ENCODE data around the gene ILDR2.

DNA sequence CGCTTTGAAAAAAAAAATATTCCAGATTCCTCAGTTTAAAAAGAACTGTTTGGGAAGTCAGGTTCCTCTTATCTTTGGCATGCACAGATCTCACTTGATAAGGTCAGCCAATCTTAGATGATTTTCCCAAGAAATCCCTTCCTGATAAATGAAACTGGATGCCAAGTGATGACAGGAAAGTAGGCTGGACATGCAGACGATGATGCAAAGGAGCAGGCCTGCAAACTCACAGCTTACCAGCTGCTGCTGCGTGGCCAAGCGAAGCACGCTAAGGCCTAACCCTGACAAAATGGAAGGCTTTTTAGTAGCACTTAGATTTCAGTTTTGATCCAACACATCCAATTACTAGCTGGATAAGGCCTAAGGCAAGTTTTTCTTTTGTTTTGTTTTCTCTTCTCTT is 109.4 kb downstream of the ILDR2 start:
- TF ChIP-seq CTCF (IDR thresholded peaks at IDR 0.05) (no peak), POLR2A (IDR thresholded peaks at IDR 0.05) (no peak), POLR2AphosphoS5 (IDR thresholded peaks at IDR 0.05) (no peak), EP300 (IDR thresholded peaks at IDR 0.05) (no peak)
